ENCODE measurements around the gene SPECC1. TPM values are rescaled to one million over a fixed set of nuclear protein-coding genes. Genes with fewer than 3 reads are reported as not detected.

Gene SPECC1
- total RNA-seq, 2 donors from 2014 or later, result 10.3 to 13.5 TPM

GRCh38 chr17:20299013-20299412 lies 289.9 kb downstream of the SPECC1 start:
- H3K36me3 ChIP-seq, result peaks cover 4% of the 10 kb centered on the region
- DNase-seq (ENCODE audit: low spot score), result no peak

GRCh38 chr17:20300436-20300934 lies 291.3 kb downstream of the SPECC1 start:
- no peak for DNase-seq (ENCODE audit: low spot score)
- Histone ChIP-seq H3K27ac (no peak overlapping the region), H3K36me3 (peaks cover 4% of the 10 kb centered on the region), H3K27me3 (no peaks in the 10 kb centered on the region), H3K4me1 (no peaks in the 10 kb centered on the region), H3K9me3 (peaks cover 0 to under 1% of the 10 kb centered on the region in 2 donors), H3K4me3 (no peak overlapping the region)
- TF ChIP-seq CTCF (IDR thresholded peaks at IDR 0.05), result no peak

More at GRCh38 chr17:20299013-20299412, 289.9 kb downstream of the SPECC1 start:
- Histone ChIP-seq H3K27ac (no peak overlapping the region), H3K9me3 (no peaks in the 10 kb centered on the region), H3K27me3 (no peaks in the 10 kb centered on the region), H3K4me3 (no peak overlapping the region), H3K4me1 (no peaks in the 10 kb centered on the region)
- TF ChIP-seq CTCF (IDR thresholded peaks at IDR 0.05), result no peak

- H3K4me3 ChIP-seq, result no peak overlapping the region
- H3K9me3 ChIP-seq, result peaks cover 0 to 19% of the 10 kb centered on the region in 2 donors
- no peaks in the 10 kb centered on the region for H3K27me3 ChIP-seq
- no peak overlapping the region for H3K27ac ChIP-seq
- no peaks in the 10 kb centered on the region for H3K4me1 ChIP-seq
- TF ChIP-seq CTCF (IDR thresholded peaks at IDR 0.05), result no peak
- peaks cover under 1% of the 10 kb centered on the region for H3K36me3 ChIP-seq
- peak; percentile 46 for DNase-seq (ENCODE audit: low spot score)
Measured at GRCh38 chr17:20302246-20302917, 293.2 kb downstream of the SPECC1 start.

GRCh38 chr17:20304961-20305360 lies 295.8 kb downstream of the SPECC1 start:
- H3K9me3 ChIP-seq, result peaks cover 0 to 25% of the 10 kb centered on the region in 2 donors
- H3K36me3 ChIP-seq, result no peaks in the 10 kb centered on the region
- TF ChIP-seq CTCF (IDR thresholded peaks at IDR 0.05), result no peak
- no peak overlapping the region for H3K27ac ChIP-seq
- no peak overlapping the region for H3K4me3 ChIP-seq
- no peaks in the 10 kb centered on the region for H3K27me3 ChIP-seq
- no peak for DNase-seq (ENCODE audit: low spot score)
- no peaks in the 10 kb centered on the region for H3K4me1 ChIP-seq

DNA sequence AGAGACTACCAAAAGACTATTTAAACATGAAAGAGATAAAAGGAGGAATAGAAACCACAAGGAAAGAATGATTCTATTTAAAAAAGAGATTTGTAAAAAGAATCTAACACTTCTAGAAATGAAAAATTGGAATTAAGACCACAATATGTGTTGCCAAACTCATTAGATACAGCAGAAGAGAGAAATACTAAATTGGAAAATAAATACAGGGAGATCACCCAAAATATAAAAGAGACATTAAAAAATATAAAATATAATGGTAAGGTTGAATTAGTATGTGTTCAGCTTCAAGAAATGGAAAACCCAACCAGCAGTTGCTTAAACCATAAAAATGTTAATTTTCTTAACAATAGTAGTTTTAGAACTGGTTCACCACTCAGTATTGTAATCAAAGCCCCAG lies 297.8 kb downstream of the SPECC1 start:
- Histone ChIP-seq H3K27ac (no peak overlapping the region), H3K4me3 (no peak overlapping the region), H3K36me3 (no peaks in the 10 kb centered on the region), H3K9me3 (peaks cover 0 to 25% of the 10 kb centered on the region in 2 donors), H3K27me3 (no peaks in the 10 kb centered on the region), H3K4me1 (no peaks in the 10 kb centered on the region)
- TF ChIP-seq CTCF (IDR thresholded peaks at IDR 0.05), result no peak
- no peak for DNase-seq (ENCODE audit: low spot score)
